KBM-7 (cell line): ENCODE measurements around the gene HS3ST2.
"Not testable (repeated sequence)": the region's sequence is repeated elsewhere in the genome, so short reads cannot be mapped to it uniquely, and the experiment has no call there.

Experiments used
- DNase-seq: peaks from one replicate; pipeline ENCODE4 v3.0.0-alpha.2; 2015
- in situ Hi-C: fragments of 300-500 bp; cut with MboI; formaldehyde crosslinking; loops from 2 replicates; pipeline ENCODE4 v1.14.3; 2020; ENCODE audit warnings: low sequenced_read_pairs, low pct_unique_long_range_greater_than_20kb, mixed read lengths

HS3ST2 gene

DNA sequence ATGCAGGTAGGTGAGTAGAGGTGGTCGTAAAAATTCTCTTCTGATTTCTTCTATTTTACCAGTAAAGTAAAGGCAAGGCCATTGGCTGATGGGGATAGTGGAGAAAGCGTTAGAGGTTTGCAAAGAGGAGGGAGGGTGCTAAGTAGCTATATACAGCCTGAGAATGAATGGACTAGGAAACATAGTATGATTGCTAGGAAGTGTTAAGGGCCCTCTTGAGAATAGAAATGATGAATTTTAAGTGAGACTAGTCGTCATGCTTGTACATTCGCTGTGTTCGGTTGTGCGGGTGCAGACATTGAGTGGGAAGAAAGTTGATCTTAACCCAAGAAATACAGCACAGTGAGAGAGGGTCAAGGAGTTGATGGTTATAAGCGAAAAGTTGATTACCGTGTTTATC lies 7.2 kb upstream of the HS3ST2 start:
- no peak for DNase-seq
- in situ Hi-C loops = no loop called here

DNA sequence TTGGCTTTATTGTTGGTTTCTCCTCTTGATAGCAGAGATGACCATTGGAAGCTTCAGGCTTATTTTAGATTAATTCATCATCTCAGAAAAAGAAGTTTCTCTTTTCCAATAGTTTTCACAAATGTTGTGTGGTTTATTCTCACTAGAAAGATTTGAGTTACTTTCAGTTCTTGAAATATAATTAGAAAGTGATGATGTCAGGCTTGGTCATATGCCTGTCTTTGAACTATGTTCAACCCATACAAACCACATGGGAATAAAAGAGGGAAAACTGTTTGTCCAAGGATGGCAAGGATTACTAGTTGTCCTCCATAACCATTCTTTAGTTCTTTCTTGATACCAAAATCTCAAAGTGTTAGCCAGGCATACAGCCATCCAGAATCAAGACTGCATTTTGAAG lies 3.7 kb upstream of the HS3ST2 start:
- in situ Hi-C loops = no loop called here
- no peak for DNase-seq

DNA sequence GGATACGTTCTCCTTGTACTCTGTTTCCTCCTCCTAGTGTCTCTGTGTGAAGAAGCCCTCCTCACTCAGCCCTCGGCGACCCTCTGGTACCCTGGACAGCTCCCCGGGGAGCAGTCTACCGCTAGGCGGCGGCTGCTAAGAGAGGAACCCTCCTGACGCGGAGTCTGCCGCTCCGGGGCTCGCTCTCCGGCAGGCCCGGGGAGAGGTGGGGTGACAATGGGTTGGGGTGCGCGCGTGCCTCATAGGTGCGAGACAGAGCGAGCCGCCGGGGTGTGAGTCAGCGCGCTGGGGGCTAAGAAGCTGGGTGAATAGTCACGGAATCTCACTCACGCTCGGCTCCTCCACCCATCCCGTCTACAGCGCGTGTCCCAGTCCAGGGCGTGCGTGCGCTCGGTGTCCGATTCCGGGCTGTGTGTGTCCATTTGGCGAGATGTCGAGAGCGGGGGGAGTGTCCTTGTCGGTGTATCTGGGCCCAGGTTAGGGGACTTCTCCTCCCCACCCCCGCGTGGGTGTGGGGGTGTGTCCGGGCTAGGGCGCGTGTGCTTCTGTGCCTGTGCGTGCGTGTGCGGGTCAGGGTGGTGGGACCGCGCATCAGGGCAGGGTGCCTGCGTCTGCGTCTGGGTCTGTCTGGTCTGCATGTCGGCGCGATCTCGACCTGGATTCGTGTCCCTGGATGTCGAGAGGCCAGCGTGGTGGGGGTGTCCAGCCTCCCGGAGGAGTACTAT lies 577 bp upstream of the HS3ST2 start:
- in situ Hi-C loops = no loop called here
- DNase-seq = peak; percentile 67

DNA sequence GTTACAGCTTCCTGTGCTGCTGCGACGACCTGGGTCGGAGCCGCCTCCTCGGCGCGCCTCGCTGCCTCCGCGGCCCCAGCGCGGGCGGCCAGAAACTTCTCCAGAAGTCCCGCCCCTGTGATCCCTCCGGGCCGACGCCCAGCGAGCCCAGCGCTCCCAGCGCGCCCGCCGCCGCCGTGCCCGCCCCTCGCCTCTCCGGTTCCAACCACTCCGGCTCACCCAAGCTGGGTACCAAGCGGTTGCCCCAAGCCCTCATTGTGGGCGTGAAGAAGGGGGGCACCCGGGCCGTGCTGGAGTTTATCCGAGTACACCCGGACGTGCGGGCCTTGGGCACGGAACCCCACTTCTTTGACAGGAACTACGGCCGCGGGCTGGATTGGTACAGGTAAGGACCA lies 746 bp downstream of the HS3ST2 start:
- no peak for DNase-seq
- in situ Hi-C loops = no loop called here

DNA sequence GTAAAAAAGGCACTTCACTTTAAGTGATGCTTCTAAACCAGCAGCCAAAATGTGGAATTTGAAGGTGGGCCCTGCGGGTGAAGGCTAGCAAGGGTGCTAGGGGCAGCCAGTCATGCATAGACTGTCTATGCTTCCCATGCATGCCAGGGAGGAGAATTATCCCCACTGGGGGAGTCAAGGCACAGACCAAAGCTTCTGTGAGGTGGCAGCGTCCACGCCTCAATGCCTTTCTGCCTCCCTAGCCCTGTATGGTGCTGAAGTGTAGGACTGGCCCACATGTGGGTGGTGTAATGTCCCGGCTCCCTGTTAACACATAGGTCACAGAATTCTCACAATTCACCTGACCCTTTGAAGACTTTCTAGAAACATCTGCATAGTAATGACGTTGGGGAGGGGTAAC lies 1.9 kb downstream of the HS3ST2 start:
- DNase-seq = no peak
- in situ Hi-C loops = no loop called here

DNA sequence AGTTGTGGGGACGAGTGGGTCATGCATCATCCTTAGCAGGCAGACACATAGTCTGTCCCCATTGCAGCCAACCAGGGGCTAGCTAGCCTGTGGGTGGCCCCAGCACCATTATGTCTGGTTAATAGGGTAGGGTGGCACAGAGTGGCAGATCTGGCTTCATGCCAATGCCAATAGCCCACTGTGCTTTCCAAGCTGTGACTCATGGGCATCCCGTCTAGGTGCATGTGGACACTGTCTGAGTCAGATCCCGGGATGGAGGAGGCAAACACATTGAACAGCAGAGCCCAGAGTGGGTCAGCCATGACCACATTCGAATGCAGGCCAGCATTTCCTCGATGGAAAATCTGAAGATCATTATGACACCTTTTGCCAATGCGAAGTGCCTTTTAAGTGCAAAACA lies 2.5 kb downstream of the HS3ST2 start:
- DNase-seq = no peak
- in situ Hi-C loops = no loop called here

DNA sequence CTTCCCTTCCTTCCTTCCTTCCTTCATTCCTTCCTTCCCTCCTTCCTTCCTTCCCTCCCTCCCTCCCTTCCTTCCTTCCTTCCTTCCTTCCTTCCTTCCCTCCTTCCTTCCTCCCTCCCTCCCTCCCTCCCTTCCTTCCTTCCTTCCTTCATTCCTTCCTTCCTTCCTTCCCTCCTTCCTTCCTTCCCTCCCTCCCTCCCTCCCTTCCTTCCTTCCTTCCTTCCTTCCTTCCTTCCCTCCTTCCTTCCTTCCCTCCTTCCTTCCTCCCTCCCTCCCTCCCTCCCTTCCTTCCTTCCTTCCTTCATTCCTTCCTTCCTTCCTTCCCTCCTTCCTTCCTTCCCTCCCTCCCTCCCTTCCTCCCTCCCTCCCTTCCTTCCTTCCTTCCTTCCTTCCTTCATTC lies 4.8 kb downstream of the HS3ST2 start:
- DNase-seq, in situ Hi-C loops: not testable (repeated sequence)

DNA sequence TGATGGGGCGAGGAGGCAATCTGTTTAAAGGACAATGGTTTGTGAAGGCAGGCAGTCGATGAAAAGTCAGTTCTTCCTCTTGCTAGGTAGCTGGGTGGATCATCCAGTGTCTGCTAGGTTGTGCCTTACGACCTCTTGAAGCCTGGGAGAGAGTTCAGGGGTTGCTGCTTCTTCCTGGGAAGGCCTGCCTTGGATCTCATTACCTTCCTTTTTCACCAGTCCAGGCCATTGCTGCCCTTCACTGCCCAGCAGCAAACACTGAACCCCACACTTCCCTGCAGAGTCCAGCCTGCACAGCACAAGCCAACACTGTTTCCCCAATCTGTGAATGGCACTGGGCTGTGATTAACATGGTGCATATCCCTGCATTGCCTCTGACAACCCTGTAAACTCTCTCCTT lies 24.7 kb downstream of the HS3ST2 start:
- no peak for DNase-seq
- in situ Hi-C loops = no loop called here

DNA sequence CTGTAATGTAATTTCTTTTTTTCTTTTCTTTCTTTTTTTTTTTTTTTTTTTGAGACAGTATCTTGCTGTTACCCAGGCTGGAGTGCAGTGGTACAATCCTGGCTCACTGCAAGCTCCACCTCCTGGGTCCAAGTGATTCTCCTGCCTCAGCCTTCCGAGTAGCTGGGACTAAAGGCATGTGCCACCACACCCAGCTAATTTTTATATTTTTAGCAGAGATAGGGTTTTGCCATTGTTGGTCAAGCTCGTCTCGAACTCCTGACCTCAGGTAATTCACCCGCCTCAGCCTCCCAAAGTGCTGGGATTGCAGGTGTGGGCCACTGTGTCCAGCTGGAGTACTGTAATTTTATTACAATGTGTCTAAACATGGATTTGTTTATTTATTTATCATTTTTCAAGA lies 28.1 kb downstream of the HS3ST2 start:
- in situ Hi-C loops = not testable (repeated sequence)

DNA sequence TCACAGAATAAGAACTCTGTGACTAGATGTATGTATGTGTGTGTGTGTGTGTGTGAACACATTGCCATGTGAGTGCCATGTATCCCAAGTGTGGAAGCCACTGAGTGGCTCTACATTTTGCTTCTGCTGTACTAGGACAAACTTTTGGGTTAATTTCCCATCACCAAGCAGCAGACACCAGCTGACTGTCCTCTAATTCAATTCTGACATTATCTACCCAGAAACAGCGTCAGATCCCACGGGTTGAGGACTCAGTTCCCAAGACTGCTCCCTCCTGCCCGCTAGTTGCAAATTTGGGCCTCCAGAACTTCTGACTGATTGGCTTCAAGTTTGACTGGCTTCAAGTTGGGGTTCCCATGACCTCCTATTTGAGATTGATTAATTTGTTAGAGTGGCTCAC lies 29.2 kb downstream of the HS3ST2 start:
- no peak for DNase-seq

More for the DNA sequence above, 28.1 kb downstream of the HS3ST2 start:
- not testable (repeated sequence) for DNase-seq

DNA sequence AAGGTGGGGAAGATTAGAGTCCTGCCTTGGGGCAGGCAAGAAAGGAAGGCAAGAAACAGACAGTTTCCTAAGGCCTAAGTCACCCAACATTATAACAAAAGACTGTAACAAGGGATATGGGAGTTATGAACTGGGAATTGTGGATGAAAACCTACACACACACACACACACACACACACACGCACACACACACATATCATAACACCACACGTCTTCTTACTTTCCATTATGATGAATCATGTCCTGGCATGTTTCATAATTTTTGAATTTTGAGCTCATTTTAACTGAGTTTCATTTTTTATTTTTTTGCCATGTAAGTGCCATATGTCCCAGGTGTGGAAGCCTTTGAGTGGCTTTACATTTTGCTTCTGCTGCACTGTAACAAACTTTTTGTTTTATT lies 29.9 kb downstream of the HS3ST2 start:
- in situ Hi-C loops = no loop called here
- DNase-seq = no peak

More for the DNA sequence above, 29.2 kb downstream of the HS3ST2 start:
- in situ Hi-C loops = no loop called here

DNA sequence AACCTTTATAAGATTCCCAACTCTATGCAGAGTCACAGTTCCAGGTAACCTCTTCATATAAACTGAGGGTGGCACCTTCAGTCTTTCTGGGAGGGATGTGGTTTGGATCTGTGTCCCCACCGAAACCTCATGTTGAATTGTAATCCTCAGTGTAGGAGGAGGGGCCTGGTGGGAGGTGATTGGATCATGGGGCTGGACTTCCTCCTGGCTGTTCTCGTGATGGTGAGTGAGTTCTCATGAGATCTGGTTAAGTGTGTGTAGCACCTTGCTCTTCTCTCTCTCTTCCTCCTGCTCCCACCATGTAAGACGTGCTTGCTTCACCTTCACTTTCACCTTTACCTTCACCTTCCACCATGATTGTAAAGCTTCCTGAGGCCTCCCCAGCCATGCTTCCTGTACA lies 30.5 kb downstream of the HS3ST2 start:
- in situ Hi-C loops = no loop called here
- no peak for DNase-seq

DNA sequence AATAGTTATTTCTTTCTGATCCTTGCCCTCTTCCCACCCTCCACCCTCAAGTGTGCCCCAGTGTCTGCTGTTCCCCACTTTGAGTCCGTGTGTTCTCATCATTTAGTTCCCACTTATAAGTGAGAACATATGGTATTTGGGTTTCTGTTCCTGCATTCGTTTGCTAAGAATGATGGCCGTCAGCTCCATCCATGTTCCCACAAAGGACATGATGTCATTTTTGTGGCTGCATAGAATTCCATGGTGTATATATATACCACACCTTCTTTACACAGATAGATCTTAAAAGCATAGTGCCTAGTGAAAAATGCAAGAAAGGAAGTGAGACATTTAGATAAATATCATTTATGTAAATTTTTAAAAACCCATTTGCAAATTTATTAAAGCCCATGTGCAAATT lies 33.1 kb downstream of the HS3ST2 start:
- in situ Hi-C loops = no loop called here
- DNase-seq = no peak

DNA sequence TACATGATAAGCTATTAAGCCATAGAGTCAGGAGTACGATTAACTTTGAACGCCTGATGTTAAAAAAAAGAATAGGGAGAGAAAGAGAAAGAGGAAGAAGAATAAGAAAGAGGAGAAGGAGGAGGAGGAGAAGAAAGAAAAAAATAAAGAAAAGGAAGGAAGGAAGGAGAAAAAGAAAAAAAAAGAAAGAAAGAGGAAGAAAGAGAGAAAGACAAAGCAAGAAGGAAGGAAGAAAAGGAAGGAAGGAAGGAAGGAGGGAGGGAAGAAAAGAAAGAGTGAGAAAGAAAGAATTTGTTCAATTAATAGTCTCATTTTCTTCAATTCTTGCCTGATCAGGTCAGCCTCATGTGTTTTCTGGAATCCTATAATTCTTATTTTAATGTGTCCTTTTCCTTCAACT lies 33.7 kb downstream of the HS3ST2 start:
- no peak for DNase-seq
- in situ Hi-C loops = no loop called here

DNA sequence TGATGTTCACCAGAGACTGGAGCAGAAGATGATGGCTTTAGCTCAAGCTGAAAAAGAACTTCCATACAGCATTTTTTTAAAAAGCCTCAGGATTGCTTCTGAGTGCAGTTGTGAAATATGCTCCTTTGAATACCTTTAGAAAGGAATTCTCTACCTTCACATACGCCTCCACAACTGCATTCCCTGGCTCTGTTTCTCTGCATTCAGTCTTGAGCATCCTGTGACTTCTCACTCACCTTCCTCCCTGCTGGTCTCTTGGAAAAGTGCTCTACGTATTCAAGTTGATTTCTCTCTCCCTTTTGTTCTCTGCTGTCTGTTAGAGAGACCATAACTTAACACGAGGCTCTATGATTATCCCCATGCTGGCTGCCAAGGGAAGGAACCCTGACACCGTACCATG lies 34.5 kb downstream of the HS3ST2 start:
- in situ Hi-C loops = no loop called here
- DNase-seq = no peak

DNA sequence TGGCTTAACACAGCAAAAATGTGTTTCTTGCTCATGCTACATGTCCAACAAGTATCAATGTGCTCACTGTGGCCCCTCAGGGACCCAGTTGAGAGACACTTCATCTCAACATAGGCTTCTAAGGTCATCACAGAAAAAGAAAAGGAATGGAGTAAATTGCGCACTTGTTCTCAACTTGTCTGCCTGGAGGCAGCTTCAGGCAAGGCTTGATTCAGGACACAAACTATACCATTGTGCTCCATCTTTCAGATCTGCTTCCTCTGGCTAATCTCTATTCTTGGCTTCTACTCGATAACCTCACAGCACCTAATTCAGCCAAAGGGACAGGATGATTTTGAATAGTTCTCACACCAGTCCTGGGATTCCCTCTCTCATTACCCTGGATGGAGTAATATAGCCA lies 35.6 kb downstream of the HS3ST2 start:
- no peak for DNase-seq
- in situ Hi-C loops = no loop called here

DNA sequence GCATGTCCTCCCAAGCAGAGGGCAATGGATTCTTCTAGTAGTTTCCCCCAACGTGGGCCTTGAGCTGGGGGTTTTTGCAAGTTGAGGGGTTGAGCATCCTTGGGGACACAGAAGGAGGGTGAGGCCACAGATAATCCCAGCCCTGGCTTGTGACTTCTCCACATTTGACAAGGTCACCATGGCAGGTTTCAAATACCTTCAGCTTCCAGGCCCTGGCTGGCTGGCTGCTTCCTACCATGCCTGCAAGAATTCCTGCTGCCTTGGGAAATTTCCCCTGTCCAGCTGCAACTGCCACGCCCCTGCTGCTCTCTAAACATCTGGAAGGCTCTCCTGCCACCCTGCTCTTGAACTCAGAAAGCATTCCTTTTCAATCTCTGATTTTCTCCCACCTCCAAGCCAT lies 41.3 kb downstream of the HS3ST2 start:
- in situ Hi-C loops = no loop called here
- DNase-seq = no peak

DNA sequence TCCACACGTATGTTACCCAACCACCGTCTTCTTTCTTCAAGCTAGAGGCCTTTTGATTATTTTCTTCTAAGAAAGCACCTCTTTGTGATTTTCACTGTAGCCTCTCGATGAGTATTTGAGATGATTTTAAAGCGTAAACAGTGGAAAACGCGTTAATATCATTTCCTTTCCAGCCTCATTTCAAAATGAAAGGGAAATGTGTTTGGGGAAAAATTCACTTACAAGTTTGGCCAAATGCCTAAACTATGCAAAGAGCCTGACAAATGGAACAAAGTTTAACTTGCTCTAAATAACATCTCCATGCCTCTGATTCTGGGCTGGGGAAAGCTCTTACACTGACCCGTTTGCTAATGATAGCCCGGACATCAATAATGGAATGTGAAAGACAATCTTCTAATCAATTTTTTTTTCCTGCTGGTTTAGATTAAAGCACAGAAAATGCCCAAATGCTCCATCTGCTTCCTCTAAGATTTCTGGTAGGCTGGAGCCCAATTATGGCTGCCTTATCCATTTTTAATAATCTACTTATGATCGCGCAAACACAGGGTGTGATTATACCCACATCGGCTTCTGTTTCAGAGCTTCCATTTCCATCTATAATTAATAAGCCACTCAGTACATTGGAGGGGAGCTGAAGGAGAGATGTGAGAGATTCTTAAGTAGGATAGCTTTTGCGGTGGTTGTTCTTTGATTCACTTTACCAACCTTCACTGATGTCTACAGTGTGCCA lies 43.5 kb downstream of the HS3ST2 start:
- no peak for DNase-seq
- in situ Hi-C loops = no loop called here

DNA sequence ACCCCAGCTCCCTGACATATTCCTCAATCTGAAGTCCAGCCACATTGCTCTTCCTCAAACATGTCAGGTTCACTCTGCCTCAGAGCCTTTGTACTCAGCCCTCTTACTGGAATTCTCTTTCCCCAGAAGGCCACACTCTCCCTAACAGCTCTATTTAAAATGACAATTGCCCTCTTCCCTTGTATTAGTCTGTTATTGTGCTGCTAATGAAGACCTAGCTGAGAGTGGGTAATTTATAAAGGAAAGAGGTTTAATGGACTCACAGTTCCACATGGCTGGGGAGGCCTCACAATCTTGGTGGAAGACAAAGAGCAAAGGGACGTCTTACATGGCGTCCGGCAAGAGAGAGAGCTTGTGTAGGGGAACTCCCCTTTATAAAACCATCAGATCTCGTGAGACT lies 46.0 kb downstream of the HS3ST2 start:
- DNase-seq = no peak
- in situ Hi-C loops = no loop called here

DNA sequence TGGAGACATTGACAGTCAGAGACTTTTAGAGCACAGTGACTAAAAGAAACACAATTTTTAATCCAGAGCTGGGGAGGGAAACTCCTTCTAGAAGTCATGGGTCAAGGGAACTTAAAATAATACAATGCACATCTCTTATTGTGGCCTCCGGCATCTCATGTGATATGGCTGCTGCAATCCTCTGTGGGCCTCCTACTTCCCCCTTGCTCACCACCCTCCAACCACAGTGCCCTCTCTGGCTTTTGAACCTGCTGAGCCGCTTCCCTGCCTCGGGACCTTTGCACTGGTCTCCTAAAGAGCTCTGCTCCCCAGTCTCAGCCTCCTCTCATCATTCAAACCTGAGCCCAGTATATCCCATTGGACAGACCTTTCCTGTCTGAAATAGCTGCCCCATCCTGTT lies 47.6 kb downstream of the HS3ST2 start:
- in situ Hi-C loops = no loop called here
- DNase-seq = no peak

DNA sequence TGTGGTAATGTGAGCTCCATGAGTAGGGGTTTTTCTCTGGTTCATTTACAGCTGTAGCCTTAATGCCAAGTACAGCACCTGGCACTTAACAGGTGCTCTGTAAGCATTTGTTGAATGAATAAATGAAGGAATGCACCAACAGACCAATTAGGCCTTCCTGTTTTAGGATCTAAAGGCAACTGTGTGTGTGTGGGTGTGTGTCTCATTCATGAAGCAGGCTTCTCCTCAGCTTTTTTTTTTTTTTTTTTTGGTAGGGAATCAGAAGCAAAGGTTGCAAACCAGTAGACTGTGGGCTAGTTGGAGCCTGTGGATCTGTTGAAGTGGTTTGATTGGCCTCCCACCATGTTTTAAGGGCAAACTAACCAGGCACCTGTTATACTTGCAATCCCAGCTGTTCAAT lies 48.1 kb downstream of the HS3ST2 start:
- in situ Hi-C loops = no loop called here
- DNase-seq = no peak
